Measurements from ENCODE around the gene SLIT2. TPM values are rescaled to one million over a fixed set of nuclear protein-coding genes. Genes with fewer than 3 reads are reported as not detected.

Gene SLIT2
- total RNA-seq, 6 experiments from 2014 or later = 0.87 to 2.5 (median 1.3) TPM

DNA sequence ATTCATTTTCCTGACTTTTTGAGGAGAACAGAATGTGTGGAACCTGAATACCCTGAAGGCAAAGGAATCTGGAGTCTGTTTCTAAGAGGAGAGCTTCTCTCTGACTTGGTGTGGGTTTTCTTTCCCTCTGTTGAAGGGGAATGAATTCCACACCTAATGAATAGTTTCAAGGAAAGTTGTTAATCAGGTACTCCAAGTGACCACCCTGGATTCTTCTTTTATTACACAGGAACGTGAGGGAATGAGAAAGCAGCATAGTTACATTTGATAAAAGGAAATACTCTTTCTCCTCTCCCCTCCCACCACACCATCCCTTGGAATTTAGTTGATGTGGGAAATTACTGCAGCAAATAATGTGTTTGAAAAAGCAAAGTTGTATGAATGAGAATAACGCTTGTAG lies 29.7 kb downstream of the SLIT2 start:
- no peak for ATAC-seq
- H3K4me3 ChIP-seq = no peak overlapping the region
- no peaks in the 10 kb centered on the region for H3K27me3 ChIP-seq
- WGBS (ENCODE audit: insufficient coverage, low coverage, low lambda C conversion rate, missing lambda C conversion rate) = 24% methylated on average over 2 of the region's 2 CpGs
- H3K27ac ChIP-seq = no peak overlapping the region
- no peak for DNase-seq
- no peaks in the 10 kb centered on the region for H3K4me1 ChIP-seq
- TF ChIP-seq, protein P1, sequence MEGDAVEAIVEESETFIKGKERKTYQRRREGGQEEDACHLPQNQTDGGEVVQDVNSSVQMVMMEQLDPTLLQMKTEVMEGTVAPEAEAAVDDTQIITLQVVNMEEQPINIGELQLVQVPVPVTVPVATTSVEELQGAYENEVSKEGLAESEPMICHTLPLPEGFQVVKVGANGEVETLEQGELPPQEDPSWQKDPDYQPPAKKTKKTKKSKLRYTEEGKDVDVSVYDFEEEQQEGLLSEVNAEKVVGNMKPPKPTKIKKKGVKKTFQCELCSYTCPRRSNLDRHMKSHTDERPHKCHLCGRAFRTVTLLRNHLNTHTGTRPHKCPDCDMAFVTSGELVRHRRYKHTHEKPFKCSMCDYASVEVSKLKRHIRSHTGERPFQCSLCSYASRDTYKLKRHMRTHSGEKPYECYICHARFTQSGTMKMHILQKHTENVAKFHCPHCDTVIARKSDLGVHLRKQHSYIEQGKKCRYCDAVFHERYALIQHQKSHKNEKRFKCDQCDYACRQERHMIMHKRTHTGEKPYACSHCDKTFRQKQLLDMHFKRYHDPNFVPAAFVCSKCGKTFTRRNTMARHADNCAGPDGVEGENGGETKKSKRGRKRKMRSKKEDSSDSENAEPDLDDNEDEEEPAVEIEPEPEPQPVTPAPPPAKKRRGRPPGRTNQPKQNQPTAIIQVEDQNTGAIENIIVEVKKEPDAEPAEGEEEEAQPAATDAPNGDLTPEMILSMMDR (IDR thresholded peaks at IDR 0.05) = no peak
- TF ChIP-seq POLR2A (IDR thresholded peaks at IDR 0.05) = no peak
- no peaks in the 10 kb centered on the region for H3K9me3 ChIP-seq
- H3K36me3 ChIP-seq = no peaks in the 10 kb centered on the region
- intact Hi-C loops (cut with DNase I) = no loop called here

DNA sequence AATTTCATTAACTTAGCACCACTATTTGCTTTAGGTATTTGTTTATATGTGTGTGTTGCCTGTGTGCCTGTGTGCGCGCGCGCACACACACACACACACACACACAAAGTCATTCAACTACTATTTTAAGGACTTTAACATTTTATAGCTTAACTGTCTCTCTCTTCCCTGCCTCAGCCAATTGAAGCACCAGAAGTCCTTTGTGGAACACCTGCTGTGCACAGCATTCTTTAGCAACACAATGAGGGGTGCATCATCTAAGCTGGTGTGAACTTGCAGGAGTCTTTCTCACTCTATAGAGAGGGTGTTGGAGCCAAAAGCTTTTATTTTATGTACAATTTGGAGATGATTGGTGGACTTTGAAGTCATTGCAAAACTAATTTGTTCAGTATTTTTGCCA lies 31.3 kb downstream of the SLIT2 start:
- no peak overlapping the region for H3K4me3 ChIP-seq
- H3K27ac ChIP-seq = no peak overlapping the region
- intact Hi-C loops (cut with DNase I) = no loop called here
- H3K9me3 ChIP-seq = no peaks in the 10 kb centered on the region
- WGBS (ENCODE audit: insufficient coverage, low coverage, low lambda C conversion rate, missing lambda C conversion rate) = 57% methylated on average over 4 of the region's 4 CpGs
- ATAC-seq (no peak), DNase-seq (no peak)
- no peaks in the 10 kb centered on the region for H3K36me3 ChIP-seq
- TF ChIP-seq POLR2A (IDR thresholded peaks at IDR 0.05) = no peak
- TF ChIP-seq, protein P1 (IDR thresholded peaks at IDR 0.05) = no peak
- H3K27me3 ChIP-seq = no peaks in the 10 kb centered on the region
- H3K4me1 ChIP-seq = no peaks in the 10 kb centered on the region

DNA sequence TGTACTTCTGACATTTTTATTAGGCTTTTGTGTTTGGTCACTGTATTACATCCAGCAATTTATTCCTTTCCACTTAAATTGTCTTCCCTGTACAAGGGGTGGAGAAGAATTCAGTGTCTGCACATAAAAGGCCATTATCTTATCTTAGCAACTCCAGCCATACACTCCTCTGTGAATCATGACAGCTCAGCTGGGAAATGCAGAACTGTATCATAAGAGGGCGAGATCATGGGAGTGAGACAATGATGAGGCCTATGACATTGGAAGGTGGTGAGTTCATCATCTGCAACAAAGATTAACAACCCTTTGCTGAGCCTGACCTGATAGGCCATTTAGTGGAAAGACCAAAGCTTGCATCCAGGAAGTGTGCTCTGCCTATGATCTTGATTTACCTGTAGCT lies 33.3 kb downstream of the SLIT2 start:
- ATAC-seq (no peak), DNase-seq (no peak)
- H3K4me3 ChIP-seq = no peak overlapping the region
- no peaks in the 10 kb centered on the region for H3K9me3 ChIP-seq
- H3K27ac ChIP-seq = no peak overlapping the region
- H3K27me3 ChIP-seq = no peaks in the 10 kb centered on the region
- intact Hi-C loops (cut with DNase I) = no loop called here
- TF ChIP-seq POLR2A (IDR thresholded peaks at IDR 0.05) = no peak
- TF ChIP-seq, protein P1 (IDR thresholded peaks at IDR 0.05) = no peak
- H3K4me1 ChIP-seq = no peaks in the 10 kb centered on the region
- WGBS (ENCODE audit: insufficient coverage, low coverage, low lambda C conversion rate, missing lambda C conversion rate) = 55% methylated on average over 1 of the region's 1 CpG
- H3K36me3 ChIP-seq = no peaks in the 10 kb centered on the region

DNA sequence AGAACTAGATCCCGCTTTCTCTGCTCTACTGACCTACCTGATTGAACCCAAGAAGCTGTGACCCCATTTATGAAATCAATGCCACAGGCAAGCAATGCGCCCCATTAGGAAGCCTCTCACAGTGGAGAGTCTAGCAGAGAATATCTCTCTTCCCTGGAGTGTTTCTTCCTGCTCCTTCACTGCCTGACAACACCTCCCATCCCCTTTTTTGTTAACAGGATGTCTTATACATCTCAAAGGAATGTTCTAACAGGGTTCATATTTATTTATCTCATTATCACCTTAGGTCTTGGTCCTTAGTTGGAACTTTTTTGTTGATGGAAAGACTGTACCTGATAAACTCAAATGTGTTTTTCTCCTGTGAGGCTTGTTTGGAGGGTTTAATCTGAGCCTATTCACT lies 35.5 kb downstream of the SLIT2 start:
- H3K4me3 ChIP-seq = no peak overlapping the region
- H3K9me3 ChIP-seq = no peaks in the 10 kb centered on the region
- H3K36me3 ChIP-seq = no peaks in the 10 kb centered on the region
- ATAC-seq (no peak), DNase-seq (no peak)
- no peaks in the 10 kb centered on the region for H3K27me3 ChIP-seq
- intact Hi-C loops (cut with DNase I) = no loop called here
- no peaks in the 10 kb centered on the region for H3K4me1 ChIP-seq
- TF ChIP-seq, protein P1 (IDR thresholded peaks at IDR 0.05) = no peak
- no peak for TF ChIP-seq POLR2A (IDR thresholded peaks at IDR 0.05)
- H3K27ac ChIP-seq = no peak overlapping the region
- 60% methylated on average over 2 of the region's 2 CpGs for WGBS (ENCODE audit: insufficient coverage, low coverage, low lambda C conversion rate, missing lambda C conversion rate)

DNA sequence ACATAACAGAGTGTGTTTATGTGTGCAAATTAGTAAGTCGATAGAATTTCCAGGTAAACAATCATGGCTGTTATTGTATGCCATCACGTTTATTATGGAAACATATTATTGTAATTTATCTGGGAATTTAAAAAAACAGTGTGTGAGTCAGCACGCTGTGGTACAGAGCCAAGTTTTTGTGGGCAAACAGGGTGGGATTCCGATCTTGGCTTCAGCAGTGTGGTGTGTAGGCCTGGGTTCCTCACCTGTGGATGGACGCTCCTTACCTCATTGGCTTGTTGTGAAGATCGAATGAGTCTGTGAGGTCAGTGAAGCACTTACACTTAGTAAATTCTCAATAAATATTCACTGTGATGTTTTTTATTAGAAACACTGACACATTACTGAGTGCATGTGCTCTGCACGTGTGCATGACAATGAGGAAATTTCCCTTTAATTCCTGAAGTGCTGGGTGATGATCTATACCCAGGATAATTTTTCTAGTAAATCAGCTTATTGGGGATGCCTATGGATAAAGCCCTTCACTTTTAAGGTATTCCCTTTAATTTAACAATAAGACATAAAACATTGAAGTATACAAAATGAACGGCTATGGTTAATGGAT lies 36.4 kb downstream of the SLIT2 start:
- DNase-seq (no peak), ATAC-seq (no peak)
- H3K27me3 ChIP-seq = no peaks in the 10 kb centered on the region
- H3K4me3 ChIP-seq = no peak overlapping the region
- no peak overlapping the region for H3K27ac ChIP-seq
- no peaks in the 10 kb centered on the region for H3K36me3 ChIP-seq
- WGBS (ENCODE audit: insufficient coverage, low coverage, low lambda C conversion rate, missing lambda C conversion rate) = 61% methylated on average over 8 of the region's 8 CpGs
- intact Hi-C loops (cut with DNase I) = no loop called here
- no peak for TF ChIP-seq POLR2A (IDR thresholded peaks at IDR 0.05)
- TF ChIP-seq, protein P1 (IDR thresholded peaks at IDR 0.05) = no peak
- H3K4me1 ChIP-seq = no peaks in the 10 kb centered on the region
- H3K9me3 ChIP-seq = no peaks in the 10 kb centered on the region
